Esophagus (tissue), 2 donors: ENCODE data around the gene CTCF. TPM values are rescaled to one million over a fixed set of nuclear protein-coding genes. Genes with fewer than 3 reads are reported as not detected.

Experiments used
- H3K27ac ChIP-seq, 2 donors: one replicate each; pipeline ENCODE4 v1.5.1; 2013; ENCODE audit warnings: low read depth in 2 of 2, mild to moderate bottlenecking in 2 of 2, inconsistent platforms in 1 of 2, low read length in 1 of 2, moderate library complexity in 1 of 2
- H3K27me3 ChIP-seq, 2 donors: one replicate each; pipeline ENCODE4 v1.6.1; 2013; ENCODE audit warnings: low read length in 2 of 2, control low read depth in 1 of 2, mild to moderate bottlenecking in 1 of 2; ENCODE audit not compliant: insufficient read depth in 2 of 2, control insufficient read depth in 1 of 2
- H3K36me3 ChIP-seq, 2 donors: one replicate each; pipeline ENCODE4 v1.6.1; 2013; ENCODE audit warnings: low read length in 1 of 2; ENCODE audit not compliant: control insufficient read depth in 2 of 2, insufficient read depth in 2 of 2
- H3K4me1 ChIP-seq, 2 donors: one replicate each; pipeline ENCODE4 v1.6.1; 2013; ENCODE audit warnings: low read length in 1 of 2; ENCODE audit not compliant: control insufficient read depth in 2 of 2, insufficient read depth in 2 of 2
- H3K4me3 ChIP-seq, 2 donors: one replicate each; pipeline ENCODE4 v1.5.1; 2013; ENCODE audit warnings: low read length in 2 of 2, mild to moderate bottlenecking in 2 of 2, low read depth in 1 of 2, moderate library complexity in 1 of 2
- H3K9me3 ChIP-seq, 2 donors: one replicate each; pipeline ENCODE4 v1.6.1; 2013; ENCODE audit warnings: mild to moderate bottlenecking in 2 of 2, low read depth in 1 of 2, low read length in 1 of 2, moderate library complexity in 1 of 2; ENCODE audit not compliant: control insufficient read depth in 2 of 2, insufficient read depth in 1 of 2
- WGBS, 2 donors: extraction: QIAGEN DNeasy Blood & Tissue Kit; methylation state at CpG; one replicate each; pipeline ENCODE4 v1.1.7; 2013; 5-methylcytosine and 5-hydroxymethylcytosine counted together
- polyA plus RNA-seq, 2 donors: library from polyadenylated mRNA; stranded (reverse); fragments of 200-250 nt; gene quantifications; one replicate each; pipeline ENCODE4 v1.2.3, GENCODE V29; 2013
- donor health status: healthy with polysubstance abuse.
- donor health status: Bipolar disorder and iron deficiency.

Gene CTCF
- polyA plus RNA-seq, 2 donors, result 16.9 to 21.3 TPM

- Histone ChIP-seq H3K36me3 (peaks cover 0 to 11% of the 10 kb centered on the region in 2 donors), H3K9me3 (peaks cover 0 to 4% of the 10 kb centered on the region in 2 donors), H3K27ac (no peak overlapping the region), H3K4me3 (no peak overlapping the region), H3K4me1 (peaks cover 7 to 16% of the 10 kb centered on the region in 2 donors), H3K27me3 (peaks cover 0 to 11% of the 10 kb centered on the region in 2 donors)
- WGBS, 2 donors, result 44 to 45% methylated on average over 30 of the region's 30 CpGs
Observed at GRCh38 chr16:67654403-67654911, 92.1 kb downstream of the CTCF start.

DNA sequence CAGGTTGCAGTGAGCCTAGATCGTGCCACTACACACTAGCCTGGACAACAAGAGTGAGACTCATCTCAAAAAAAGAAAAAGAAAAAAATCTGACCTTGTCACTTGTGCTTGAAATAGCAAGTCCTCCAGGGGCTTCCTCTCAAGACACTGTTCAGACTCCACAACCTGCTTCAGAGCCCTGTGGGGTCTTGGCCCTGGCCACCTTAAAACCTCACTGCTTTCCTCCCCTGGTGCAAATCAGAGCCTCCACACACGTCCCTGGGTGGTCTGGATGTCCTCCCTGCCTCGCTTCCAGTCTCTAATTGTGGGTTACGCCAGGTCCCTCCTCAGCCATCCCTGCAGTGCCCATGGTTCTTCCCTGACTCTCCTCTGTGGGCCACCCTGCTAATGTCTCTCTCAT is 93.0 kb downstream of the CTCF start:
- peaks cover 0 to 11% of the 10 kb centered on the region in 2 donors for H3K36me3 ChIP-seq
- H3K4me3 ChIP-seq, result no peak overlapping the region
- no peak overlapping the region for H3K27ac ChIP-seq
- peaks cover 0 to 4% of the 10 kb centered on the region in 2 donors for H3K9me3 ChIP-seq
- peaks cover 7 to 16% of the 10 kb centered on the region in 2 donors for H3K4me1 ChIP-seq
- 73 to 80% methylated on average over 4 of the region's 4 CpGs for WGBS, 2 donors
- H3K27me3 ChIP-seq, result peaks cover 0 to 11% of the 10 kb centered on the region in 2 donors

GRCh38 chr16:67656344-67657016 is 94.2 kb downstream of the CTCF start:
- H3K9me3 ChIP-seq, result peaks cover 0 to 4% of the 10 kb centered on the region in 2 donors
- H3K27me3 ChIP-seq, result peaks cover 0 to 10% of the 10 kb centered on the region in 2 donors
- H3K36me3 ChIP-seq, result peaks cover 0 to 11% of the 10 kb centered on the region in 2 donors
- no peak overlapping the region for H3K4me3 ChIP-seq
- H3K4me1 ChIP-seq, result peaks cover 7 to 22% of the 10 kb centered on the region in 2 donors
- H3K27ac ChIP-seq, result no peak overlapping the region
- 81 to 87% methylated on average over 9 of the region's 9 CpGs for WGBS, 2 donors

DNA sequence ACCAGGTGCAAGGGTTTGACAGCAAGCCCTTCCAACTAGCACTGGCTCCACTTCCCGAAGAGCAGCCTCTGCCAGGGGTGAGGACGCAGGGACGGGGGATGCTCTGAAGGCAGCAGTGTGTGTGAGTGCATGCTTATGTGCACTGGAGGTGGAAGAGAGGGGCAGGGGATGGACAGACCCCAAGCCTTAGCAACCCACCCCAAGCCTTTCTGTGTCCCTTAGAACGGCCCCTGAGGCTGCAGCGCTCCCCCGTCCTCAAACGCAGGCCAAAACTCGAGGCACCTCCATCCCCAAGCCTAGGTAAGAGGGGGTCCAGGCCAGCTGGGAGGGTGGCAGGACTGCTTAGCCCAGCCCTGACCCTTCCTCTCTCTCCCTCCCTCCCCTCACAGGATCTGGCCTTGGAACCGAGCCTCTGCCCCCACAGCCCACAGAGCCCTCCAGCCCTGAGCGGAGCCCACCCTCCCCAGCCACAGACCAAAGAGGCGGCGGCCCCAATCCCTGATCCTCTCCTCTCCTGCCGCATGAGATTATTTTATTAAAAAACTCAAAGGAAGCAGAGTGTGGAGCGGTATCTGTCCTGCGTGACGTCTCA is 94.8 kb downstream of the CTCF start:
- H3K9me3 ChIP-seq, result no peaks in the 10 kb centered on the region
- H3K27me3 ChIP-seq, result peaks cover 0 to 8% of the 10 kb centered on the region in 2 donors
- H3K4me1 ChIP-seq, result peaks cover 7 to 24% of the 10 kb centered on the region in 2 donors
- H3K36me3 ChIP-seq, result peaks cover 0 to 12% of the 10 kb centered on the region in 2 donors
- no peak overlapping the region for H3K27ac ChIP-seq
- no peak overlapping the region for H3K4me3 ChIP-seq
- WGBS, 2 donors, result 92 to 94% methylated on average over 16 of the region's 16 CpGs

- Histone ChIP-seq H3K27ac (no peak overlapping the region), H3K36me3 (peaks cover 2 to 13% of the 10 kb centered on the region in 2 donors), H3K9me3 (no peaks in the 10 kb centered on the region), H3K27me3 (peaks cover 0 to 8% of the 10 kb centered on the region in 2 donors), H3K4me1 (peaks cover 5 to 24% of the 10 kb centered on the region in 2 donors), H3K4me3 (no peak overlapping the region)
- WGBS, 2 donors, result 92 to 93% methylated on average over 18 of the region's 18 CpGs
Observed at GRCh38 chr16:67657751-67658518, 95.6 kb downstream of the CTCF start.

- peaks cover 2 to 17% of the 10 kb centered on the region in 2 donors for H3K36me3 ChIP-seq
- peaks cover 0 to 19% of the 10 kb centered on the region in 2 donors for H3K4me1 ChIP-seq
- no peaks in the 10 kb centered on the region for H3K9me3 ChIP-seq
- peaks cover 0 to 5% of the 10 kb centered on the region in 2 donors for H3K27me3 ChIP-seq
- WGBS, 2 donors, result 33 to 35% methylated on average over 21 of the region's 21 CpGs
- H3K4me3 ChIP-seq, result peak overlapping the region; percentile 66 to 85
- no peak overlapping the region for H3K27ac ChIP-seq
Observed at GRCh38 chr16:67658849-67659674, 96.7 kb downstream of the CTCF start.

GRCh38 chr16:67659675-67660563 is 97.6 kb downstream of the CTCF start, which contains the start of gene ACD:
TSS of gene ACD (minus strand) at chr16:67660260. CDS start at chr16:67660220, 40 bp downstream.
- Histone ChIP-seq H3K9me3 (no peaks in the 10 kb centered on the region), H3K27ac (peak within 1 kb of the TSS; percentile 88 to 91), H3K4me1 (peaks cover 0 to 18% of the 10 kb centered on the region in 2 donors), H3K36me3 (peaks cover 2 to 17% of the 10 kb centered on the region in 2 donors), H3K27me3 (no peaks in the 10 kb centered on the region), H3K4me3 (peak within 1 kb of the TSS; percentile 66 to 85)
- 0% methylated on average over 82 to 83 of the region's 83 CpGs for WGBS, 2 donors

GRCh38 chr16:67660564-67661028 is 98.3 kb downstream of the CTCF start, which contains the start of gene PARD6A:
TSS of gene PARD6A (plus strand) at chr16:67660960. CDS start at chr16:67661039, 79 bp downstream.
- Histone ChIP-seq H3K36me3 (peaks cover 2 to 17% of the 10 kb centered on the region in 2 donors), H3K27me3 (no peaks in the 10 kb centered on the region), H3K4me3 (peak within 1 kb of the TSS; percentile 66 to 85), H3K4me1 (peaks cover 0 to 18% of the 10 kb centered on the region in 2 donors), H3K9me3 (no peaks in the 10 kb centered on the region), H3K27ac (peak within 1 kb of the TSS; percentile 88 to 91)
- 0% methylated on average over 48 of the region's 48 CpGs for WGBS, 2 donors
